ENCODE results near the gene CD59. TPM values are rescaled to one million over a fixed set of nuclear protein-coding genes. Genes with fewer than 3 reads are reported as not detected.

Gene CD59
- total and polyA plus RNA-seq, 9 of the 15 experiments (the other 6 are each of a cell fraction or from before 2014, with no cell fraction given): 38.1 to 338 (median 173) TPM

GRCh38 chr11:33735271-33736147, 714 bp downstream of the CD59 start (continued):
- TF ChIP-seq MEF2D (tag; conservative IDR thresholded peaks at IDR 0.05; ENCODE audit: low read depth) (no peak), HMGXB4 (CRISPR knock-in tag; IDR thresholded peaks at IDR 0.05) (0 out of 2 replicates have a peak, but pooled peaks have one; percentile 27), ZBTB12 (CRISPR knock-in tag; IDR thresholded peaks at IDR 0.05) (no peak), RNF219 (CRISPR knock-in tag; IDR thresholded peaks at IDR 0.05) (no peak), HCFC1 (IDR thresholded peaks at IDR 0.05; ENCODE audit: low read depth, low read length) (no peak), FOXK1 (CRISPR knock-in tag; IDR thresholded peaks at IDR 0.05; ENCODE audit: borderline replicate concordance) (no peak), IRF9 (tag; IDR thresholded peaks at IDR 0.05) (no peak), LCOR (CRISPR knock-in tag; IDR thresholded peaks at IDR 0.05) (no peak), RFX7 (CRISPR knock-in tag; IDR thresholded peaks at IDR 0.05) (no peak), GATAD2B (IDR thresholded peaks at IDR 0.05; ENCODE audit: borderline replicate concordance) (no peak), HMG20B (CRISPR knock-in tag; IDR thresholded peaks at IDR 0.05) (no peak), E2F4 (CRISPR knock-in tag; IDR thresholded peaks at IDR 0.05; ENCODE audit: low read depth) (no peak), MIER1 (IDR thresholded peaks at IDR 0.05; ENCODE audit: low read depth) (0 out of 2 replicates have a peak, but pooled peaks have one; percentile 63), CEBPG (CRISPR knock-in tag; IDR thresholded peaks at IDR 0.05) (no peak), CEBPG (tag; conservative IDR thresholded peaks at IDR 0.05 in 1 of 2, IDR thresholded peaks at IDR 0.05 in 1 of 2) (no peak), CTCF (IDR thresholded peaks at IDR 0.05 in 2 of 3, conservative IDR thresholded peaks at IDR 0.05 in 1 of 3; ENCODE audit: insufficient read depth in 2 of 3, low read depth in 1 of 3, low read length in 3 of 3) (no peak), ZNF3 (CRISPR knock-in tag; IDR thresholded peaks at IDR 0.05) (no peak), GTF2A2 (tag; IDR thresholded peaks at IDR 0.05) (no peak)

Measured in K562 (cell line).